SK-N-SH treated with all-trans-retinoic acid at 6 μM for 48 hours (cell line): ENCODE measurements around the gene KXD1.

ENCODE experiments used
- ISL1 ChIP-seq: fragments of 250-450 bp; sonication (Bioruptor Pico); IDR thresholded peaks from 2 replicates; pipeline ENCODE4 v2.1.2; 2022; ENCODE audit warnings: mild to moderate bottlenecking, moderate library complexity
- PPARA ChIP-seq: fragments of 250-450 bp; sonication (Bioruptor Pico); IDR thresholded peaks from 2 replicates; pipeline ENCODE4 v1.5.0; 2020; ENCODE audit warnings: mild to moderate bottlenecking, borderline replicate concordance
- TCF4 ChIP-seq: fragments of 250-450 bp; sonication (Bioruptor Pico); IDR thresholded peaks from 2 replicates; pipeline ENCODE4 v1.8.0; 2021; ENCODE audit warnings: mild to moderate bottlenecking, moderate library complexity, borderline replicate concordance
- ZC3H10 ChIP-seq: fragments of 250-450 bp; sonication (Bioruptor Pico); IDR thresholded peaks from 2 replicates; pipeline ENCODE4 v1.5.1; 2021; ENCODE audit warnings: mild to moderate bottlenecking, moderate library complexity
- ZFP30 ChIP-seq: fragments of 450-650 bp; formaldehyde crosslinking; IDR thresholded peaks from 2 replicates; pipeline ENCODE4 v1.5.0; 2022; ENCODE audit warnings: mild to moderate bottlenecking, moderate library complexity
- TF ChIP-seq, protein P1 (sequence below): fragments of 250-450 bp; sonication (Bioruptor Pico); IDR thresholded peaks from 2 replicates; pipeline ENCODE4 v1.8.0; 2021; ENCODE audit warnings: low read depth, mild to moderate bottlenecking, moderate library complexity, borderline replicate concordance

GRCh38 chr19:18576383-18576782, 18.7 kb downstream of the KXD1 start:
- no peak for TF ChIP-seq PPARA (CRISPR knock-in tag)
- TF ChIP-seq ISL1 (CRISPR knock-in tag), result no peak
- TF ChIP-seq ZFP30, result no peak
- TF ChIP-seq TCF4 (CRISPR knock-in tag), result no peak
- TF ChIP-seq, protein P1, sequence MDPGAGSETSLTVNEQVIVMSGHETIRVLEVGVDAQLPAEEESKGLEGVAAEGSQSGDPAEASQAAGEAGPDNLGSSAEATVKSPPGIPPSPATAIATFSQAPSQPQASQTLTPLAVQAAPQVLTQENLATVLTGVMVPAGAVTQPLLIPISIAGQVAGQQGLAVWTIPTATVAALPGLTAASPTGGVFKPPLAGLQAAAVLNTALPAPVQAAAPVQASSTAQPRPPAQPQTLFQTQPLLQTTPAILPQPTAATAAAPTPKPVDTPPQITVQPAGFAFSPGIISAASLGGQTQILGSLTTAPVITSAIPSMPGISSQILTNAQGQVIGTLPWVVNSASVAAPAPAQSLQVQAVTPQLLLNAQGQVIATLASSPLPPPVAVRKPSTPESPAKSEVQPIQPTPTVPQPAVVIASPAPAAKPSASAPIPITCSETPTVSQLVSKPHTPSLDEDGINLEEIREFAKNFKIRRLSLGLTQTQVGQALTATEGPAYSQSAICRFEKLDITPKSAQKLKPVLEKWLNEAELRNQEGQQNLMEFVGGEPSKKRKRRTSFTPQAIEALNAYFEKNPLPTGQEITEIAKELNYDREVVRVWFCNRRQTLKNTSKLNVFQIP, result no peak
- no peak for TF ChIP-seq ZC3H10 (CRISPR knock-in tag)
